ENCODE results near the gene STK10.

GRCh38 chr5:172079876-172080275, 108.1 kb downstream of the STK10 start:
- no peak for TF ChIP-seq POLR2A (IDR thresholded peaks at IDR 0.05)
- no peak for TF ChIP-seq CTCF (IDR thresholded peaks at IDR 0.05)
